D721Med (cell line): ENCODE results near the gene NR2C2AP.
"Not testable (repeated sequence)": the region's sequence is repeated elsewhere in the genome, so short reads cannot be mapped to it uniquely, and the experiment has no call there.

Source experiments
- DNase-seq: peaks from one replicate; pipeline ENCODE4 v3.0.0; 2011; ENCODE audit warnings: low spot score; ENCODE audit not compliant: insufficient read length
- FAIRE-seq: peaks from 2 replicates; lab custom pipeline; 2011; peaks lifted over from hg19 to GRCh38; lab: Jason Lieb, UNC
- CTCF ChIP-seq: IDR thresholded peaks from 2 replicates; pipeline ENCODE4 v1.5.1; 2012; ENCODE audit warnings: mild to moderate bottlenecking, control low read depth; ENCODE audit not compliant: insufficient read depth; ENCODE audit errors: missing control alignments

Gene NR2C2AP

GRCh38 chr19:19224852-19225494, 21.8 kb upstream of the NR2C2AP start:
- FAIRE-seq (no peak), DNase-seq (peak; percentile 98)
- peak; percentile 67 for TF ChIP-seq CTCF

- no peak for FAIRE-seq
Observed at GRCh38 chr19:19224150-19224851, 21.1 kb upstream of the NR2C2AP start.

GRCh38 chr19:19223636-19224035, 20.4 kb upstream of the NR2C2AP start:
- no peak for FAIRE-seq
- TF ChIP-seq CTCF, result no peak
- DNase-seq, result no peak

More at GRCh38 chr19:19224150-19224851, 21.1 kb upstream of the NR2C2AP start:
- no peak for TF ChIP-seq CTCF
- no peak for DNase-seq

- DNase-seq, result no peak
- no peak for FAIRE-seq
- no peak for TF ChIP-seq CTCF
Observed at GRCh38 chr19:19223060-19223459, 19.8 kb upstream of the NR2C2AP start.

- not testable (repeated sequence) for FAIRE-seq, DNase-seq
Observed at GRCh38 chr19:19221000-19221399, 17.8 kb upstream of the NR2C2AP start.

- FAIRE-seq, result no peak
- no peak for TF ChIP-seq CTCF
- no peak for DNase-seq
Observed at GRCh38 chr19:19218911-19219310, 15.7 kb upstream of the NR2C2AP start.

- no peak for TF ChIP-seq CTCF
- DNase-seq (no peak), FAIRE-seq (no peak)
Observed at GRCh38 chr19:19217099-19217498, 13.9 kb upstream of the NR2C2AP start.
